HG02973 (cell line): ENCODE data around the gene IRF4.
A peak's percentile ranks its signal among the peaks of the same experiment; 100 is the strongest.

Experiments used
- ATAC-seq: cut with Tn5 transposase; IDR thresholded peaks from one replicate; pipeline ENCODE4 v1.9.1; 2021; ENCODE audit warnings: moderate library complexity; ENCODE audit not compliant: unreplicated experiment

IRF4 gene

DNA sequence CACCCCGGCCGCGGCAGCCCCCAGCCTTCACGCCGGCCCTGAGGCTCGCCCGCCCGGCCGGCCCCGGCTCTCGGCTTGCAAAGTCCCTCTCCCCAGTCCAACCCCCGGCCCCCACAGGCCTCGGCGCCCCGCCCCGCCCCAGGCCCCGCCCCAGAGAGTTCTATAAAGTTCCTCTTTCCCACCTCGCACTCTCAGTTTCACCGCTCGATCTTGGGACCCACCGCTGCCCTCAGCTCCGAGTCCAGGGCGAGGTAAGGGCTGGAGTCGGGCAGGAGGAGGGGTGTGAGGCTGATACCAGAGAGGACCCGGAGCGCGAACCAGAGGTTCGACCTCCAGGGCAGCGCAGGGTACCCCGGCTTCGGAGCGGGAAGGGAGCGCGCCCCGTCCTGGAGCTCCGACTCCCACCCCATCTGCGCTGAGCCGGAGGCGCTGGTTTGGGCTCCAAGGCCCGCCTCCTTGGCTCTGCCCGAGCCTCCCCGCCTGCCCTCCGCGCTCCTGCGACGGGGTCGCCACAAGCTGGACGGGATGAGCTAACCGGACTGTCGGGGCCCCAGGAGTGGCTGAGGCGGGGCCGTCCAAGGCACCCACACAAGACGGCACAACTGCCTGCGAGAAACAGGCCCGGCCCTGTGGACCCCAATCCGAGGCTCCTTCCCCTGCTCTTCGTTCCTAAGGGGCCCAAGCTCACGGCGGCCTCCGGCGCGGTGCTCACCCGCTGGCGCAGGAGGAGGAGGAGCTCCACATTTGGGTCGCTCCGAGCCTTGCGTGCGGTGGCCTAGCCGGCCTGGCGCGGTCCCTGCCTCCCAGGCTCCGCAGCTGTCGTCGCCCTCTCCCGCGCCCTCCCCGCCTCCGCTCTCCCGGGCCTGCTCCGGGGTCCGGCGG lies at the start of gene IRF4:
TSS of gene IRF4 (plus strand) at position 194 of the 882 bp plus-strand sequence. CDS start 1,401 bp downstream, outside the sequence.
- ATAC-seq = peak; percentile 43

DNA sequence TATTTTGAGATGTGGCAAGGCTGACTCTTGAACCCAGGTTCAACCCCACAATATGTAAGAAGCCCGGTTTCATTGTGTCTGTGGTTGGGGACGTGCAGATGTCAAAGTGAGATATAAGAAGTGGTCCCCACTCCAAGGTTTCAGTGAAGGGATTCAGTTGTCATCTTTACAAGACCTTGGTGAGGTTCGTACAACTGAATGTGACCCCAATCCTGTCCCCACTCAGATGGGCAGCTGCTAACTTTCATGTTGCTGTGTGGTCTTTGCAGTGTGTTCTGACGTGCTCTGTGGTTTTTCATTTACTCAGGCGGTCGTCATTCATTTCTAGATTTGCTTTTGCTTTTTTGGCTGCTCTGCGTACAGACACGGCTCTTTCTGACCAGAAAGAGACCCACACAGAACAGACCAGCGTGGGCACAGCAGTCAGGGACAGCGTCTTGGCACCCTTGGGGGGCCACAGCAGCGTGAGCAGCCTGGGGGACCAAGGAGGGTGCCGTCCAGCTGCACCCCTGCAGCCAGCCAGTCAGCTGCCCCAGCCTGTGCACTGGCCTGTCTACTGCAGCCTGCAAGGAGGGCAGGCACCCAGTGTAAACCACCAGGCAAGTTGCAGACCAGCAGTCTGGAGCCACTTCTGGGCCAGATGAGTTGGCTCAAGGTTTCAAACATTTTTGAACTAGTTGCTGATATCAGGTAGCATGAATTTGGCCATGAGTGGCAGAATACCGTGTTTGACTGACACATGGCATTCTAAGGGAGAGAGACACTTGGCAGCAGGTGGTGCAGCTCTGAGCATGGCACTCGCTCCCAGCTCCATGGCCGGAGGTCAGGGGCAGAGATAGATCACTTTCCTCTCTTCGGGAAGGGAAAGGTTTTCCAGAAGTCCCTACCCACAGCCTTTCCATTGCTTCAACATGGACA lies 49.4 kb upstream of the IRF4 start:
- ATAC-seq = no peak

DNA sequence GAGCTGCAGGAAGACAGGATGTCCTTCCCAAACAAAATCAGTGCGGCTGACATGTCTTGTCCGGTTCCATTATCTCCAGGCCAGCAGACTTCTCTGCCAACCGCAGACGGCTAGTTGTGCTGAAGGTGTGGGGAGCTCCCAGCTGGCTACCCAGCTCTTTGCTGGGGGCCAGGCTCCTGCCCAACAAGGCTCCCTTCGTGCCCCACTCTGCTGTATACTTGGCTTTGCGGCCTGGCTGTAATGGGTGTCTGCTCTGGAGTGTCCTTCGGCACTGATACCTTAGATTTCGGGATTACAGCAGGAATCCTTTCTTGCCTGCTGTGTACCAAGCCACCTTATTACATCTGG lies 48.7 kb upstream of the IRF4 start:
- ATAC-seq = no peak

GRCh38 chr6:343226-343935 lies 48.2 kb upstream of the IRF4 start:
- no peak for ATAC-seq

- ATAC-seq = no peak
These were observed 47.4 kb upstream of the IRF4 start for GRCh38 chr6:343960-344815.

DNA sequence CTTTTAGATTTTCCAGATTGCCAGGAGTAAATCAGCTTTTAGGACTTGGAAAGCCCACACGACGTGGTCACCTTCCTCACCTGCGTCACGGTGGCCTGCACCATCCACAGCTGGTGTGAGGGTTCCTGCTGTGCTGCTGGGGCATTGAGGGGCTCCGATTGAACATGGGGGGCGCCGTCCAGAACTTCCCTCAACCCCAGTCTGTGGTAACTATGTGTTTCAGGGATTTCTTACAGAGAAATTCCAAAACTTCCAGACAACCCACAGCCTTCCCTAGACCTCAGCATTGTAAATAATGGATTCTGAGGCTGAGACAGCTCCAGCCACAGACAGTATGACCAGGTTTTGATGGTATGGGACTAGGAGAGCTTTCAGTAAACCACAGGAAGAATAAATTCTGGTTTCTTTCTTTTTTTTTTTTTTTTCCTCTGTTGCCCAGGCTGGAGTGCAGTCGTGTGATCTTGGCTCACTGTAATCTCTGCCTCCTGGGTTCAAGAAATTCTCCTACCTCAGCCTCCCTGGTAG lies 46.7 kb upstream of the IRF4 start:
- no peak for ATAC-seq

- ATAC-seq = no peak
These were observed 45.7 kb upstream of the IRF4 start for GRCh38 chr6:345747-346385.

GRCh38 chr6:346386-347030 lies 45.0 kb upstream of the IRF4 start:
- no peak for ATAC-seq

- ATAC-seq = peak; percentile 49
These were observed 44.3 kb upstream of the IRF4 start for GRCh38 chr6:347232-347631.

GRCh38 chr6:347951-348859 lies 43.3 kb upstream of the IRF4 start:
- ATAC-seq = no peak

DNA sequence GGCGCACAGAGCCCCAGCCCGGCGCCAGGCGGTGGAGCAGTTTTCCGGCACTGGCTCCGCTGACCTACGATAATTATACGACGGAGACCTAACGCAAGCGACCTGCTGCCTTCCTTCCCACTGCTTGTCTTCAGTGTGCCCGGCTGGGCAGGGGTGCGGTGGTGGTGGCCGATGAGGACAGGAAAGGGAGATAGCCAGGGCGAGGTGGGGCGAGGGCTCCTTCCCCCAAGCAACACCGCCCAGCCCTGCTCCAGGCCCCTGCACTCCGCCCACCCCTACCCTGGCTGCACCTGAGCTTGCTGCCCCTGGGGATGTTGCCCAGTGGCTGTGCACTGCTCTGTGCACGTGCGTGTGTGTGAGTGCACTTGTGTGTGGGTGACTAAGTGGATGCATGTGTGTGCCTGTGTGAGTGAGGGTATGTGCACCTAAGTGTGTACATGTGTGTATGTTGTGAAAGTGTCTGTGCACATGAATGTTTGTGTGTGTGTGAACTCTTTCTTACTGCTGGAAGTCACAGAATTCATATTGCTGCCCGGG lies 42.6 kb upstream of the IRF4 start:
- ATAC-seq = no peak

GRCh38 chr6:349491-349921 lies 42.0 kb upstream of the IRF4 start:
- ATAC-seq = no peak

- ATAC-seq = no peak
These were observed 41.2 kb upstream of the IRF4 start for GRCh38 chr6:350371-350770.

DNA sequence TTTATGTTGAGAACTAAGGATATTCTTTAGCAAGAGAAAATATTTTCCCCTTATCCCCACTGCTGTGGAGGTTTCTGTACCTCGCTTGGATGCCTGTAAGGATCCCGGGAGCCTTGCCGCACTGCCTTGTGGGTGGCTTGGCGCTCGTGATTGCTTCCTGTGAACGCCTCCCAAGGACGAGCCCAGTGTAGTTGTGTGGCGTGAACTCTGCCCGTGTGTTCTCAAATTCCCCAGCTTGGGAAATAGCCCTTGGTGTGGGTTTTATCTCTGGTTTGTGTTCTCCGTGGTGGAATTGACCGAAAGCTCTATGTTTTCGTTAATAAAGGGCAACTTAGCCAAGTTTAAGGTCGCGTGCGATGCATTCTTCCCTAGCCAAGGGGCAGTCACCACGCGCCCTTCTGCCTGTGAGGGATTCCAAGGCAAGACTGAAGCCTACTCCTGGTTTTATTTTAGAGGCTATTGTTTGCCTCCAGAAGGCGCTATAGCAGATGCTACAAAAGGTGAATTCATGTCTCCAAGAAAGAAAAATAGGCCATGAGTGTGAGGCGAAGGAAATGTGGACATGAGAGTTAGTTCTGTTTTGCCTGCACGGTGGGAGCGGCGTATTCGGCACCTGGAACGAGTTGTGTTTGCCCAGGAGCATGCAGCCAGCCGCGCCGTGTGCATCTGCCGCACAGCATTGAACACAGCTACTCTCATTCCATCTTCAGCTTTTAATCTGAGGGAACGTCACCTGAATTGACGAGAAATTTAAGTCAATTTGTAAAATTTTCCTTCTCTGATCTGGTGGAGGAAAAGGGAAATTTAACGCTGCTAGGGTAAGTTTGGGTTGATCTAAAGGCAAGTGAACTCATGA lies 40.3 kb upstream of the IRF4 start:
- ATAC-seq = no peak

DNA sequence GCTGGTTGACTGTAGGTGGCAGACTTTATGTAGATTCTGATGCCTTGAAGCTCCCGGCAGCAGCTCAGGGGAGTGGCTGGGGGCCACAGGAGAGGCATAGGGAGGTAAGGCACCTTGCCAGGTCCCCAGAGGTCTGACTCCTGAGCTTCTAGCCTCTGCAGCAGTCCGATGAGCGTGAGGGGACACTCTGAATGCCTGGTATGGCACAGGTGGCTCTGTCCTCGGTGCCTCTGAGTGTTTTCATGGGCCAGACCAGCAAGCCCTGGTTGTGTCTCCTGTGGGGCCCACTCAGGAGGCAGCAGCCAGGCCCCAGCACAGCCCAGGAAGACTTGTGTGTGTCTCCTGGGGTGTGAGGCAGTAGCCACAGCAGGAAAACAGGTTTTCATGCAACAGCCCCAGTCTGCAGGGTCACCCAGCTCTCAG lies 39.7 kb upstream of the IRF4 start:
- ATAC-seq = no peak

DNA sequence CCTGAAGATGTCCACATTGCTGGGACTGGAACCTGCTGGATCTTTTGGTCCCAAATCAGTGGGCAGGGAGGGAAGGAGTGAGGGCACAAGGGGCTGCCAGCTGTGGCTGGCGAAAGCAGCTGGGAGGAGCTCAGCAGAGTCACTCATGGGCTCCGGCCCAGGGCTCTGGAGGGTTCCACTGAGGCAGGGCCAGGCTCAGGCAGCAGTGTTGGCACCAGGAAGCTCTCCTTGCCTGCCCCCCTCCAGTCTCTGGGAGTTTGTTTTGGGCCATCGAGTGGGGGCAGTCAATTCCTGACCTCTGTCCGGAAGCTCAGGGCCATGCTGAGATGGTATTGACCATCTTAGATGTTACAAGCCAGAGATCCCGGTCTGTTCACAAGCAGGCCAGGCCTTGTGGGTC lies 39.1 kb upstream of the IRF4 start:
- no peak for ATAC-seq
